ENCODE measurements around the gene CYP2F1. TPM values are rescaled to one million over a fixed set of nuclear protein-coding genes. Genes with fewer than 3 reads are reported as not detected.
"Not testable (repeated sequence)": the region's sequence is repeated elsewhere in the genome, so short reads cannot be mapped to it uniquely, and the experiment has no call there.

The CYP2F1 gene
- total and polyA plus RNA-seq, 2 of the 13 experiments (the other 11 are each of a cell fraction or from before 2014, with no cell fraction given), result not detected

- DNase-seq (ENCODE audit: low spot score), result no peak
- Histone ChIP-seq H3K36me3 (replicated peaks in 1 of 2; ENCODE audit: control insufficient read depth in 1 of 2, insufficient read depth in 2 of 2, low read length in 2 of 2) (no peaks in the 10 kb centered on the region), H4K20me1 (ENCODE audit: insufficient read depth, low read length) (no peaks in the 10 kb centered on the region), H3K4me3 (replicated peaks in 1 of 3; ENCODE audit: insufficient read depth in 1 of 3, low read depth in 2 of 3, low read length in 3 of 3) (no peak overlapping the region), H3K9me3 (ENCODE audit: low read length) (no peaks in the 10 kb centered on the region), H2AFZ (ENCODE audit: low read length) (no peak overlapping the region), H3K4me2 (ENCODE audit: low read depth, low read length) (no peak overlapping the region), H3K79me2 (ENCODE audit: insufficient read depth, low read length) (no peaks in the 10 kb centered on the region), H3K27me3 (ENCODE audit: control insufficient read depth in 1 of 2, insufficient read depth in 2 of 2, low read length in 2 of 2) (peaks cover 1 to 8% of the 10 kb centered on the region in 2 experiments; a peak in 4 of 5 replicates), H3K27ac (ENCODE audit: extremely low read length, insufficient read depth, low read length) (no peak overlapping the region), H3K4me1 (ENCODE audit: insufficient read depth, low read length) (no peaks in the 10 kb centered on the region), H3K9ac (ENCODE audit: insufficient read depth, low read depth, low read length) (no peak overlapping the region)
- no peak for ATAC-seq
- intact Hi-C loops (cut with micrococcal nuclease; ENCODE audit: unreplicated experiment) (no loop called here), in situ Hi-C loops (cut with HindIII; ENCODE audit: extremely low pct_ligation_motif_present, low pct_unique_long_range_greater_than_20kb) (loop anchor here (10.0 to 25.0 kb wide), 2 partner anchors 320 to 472 kb away; no protein-coding TSS in a partner anchor)
- CTCF ChIA-PET (ENCODE audit: low intra/inter-chr PET ratio, low total read pairs), result no interaction called here
- WGBS (ENCODE audit: low lambda C conversion rate), result 61% methylated on average over 6 of the region's 20 CpGs
- no peak for TF ChIP-seq ZNF224 (CRISPR knock-in tag; IDR thresholded peaks at IDR 0.05)
- no peak for TF ChIP-seq ZEB1 (IDR thresholded peaks at IDR 0.05; ENCODE audit: insufficient replicate concordance, low read depth)
- no peak for TF ChIP-seq MAX (IDR thresholded peaks at IDR 0.05)
- no peak for TF ChIP-seq SIN3B (IDR thresholded peaks at IDR 0.05; ENCODE audit: low read length)
- TF ChIP-seq YEATS4 (CRISPR knock-in tag; IDR thresholded peaks at IDR 0.05; ENCODE audit: borderline replicate concordance), result no peak
- TF ChIP-seq KLF16 (CRISPR knock-in tag; IDR thresholded peaks at IDR 0.05), result no peak
- TF ChIP-seq E2F2 (CRISPR knock-in tag; IDR thresholded peaks at IDR 0.05; ENCODE audit: borderline replicate concordance), result no peak
- TF ChIP-seq SATB2 (CRISPR knock-in tag; IDR thresholded peaks at IDR 0.05), result no peak
- no peak for TF ChIP-seq KDM5A (IDR thresholded peaks at IDR 0.05; ENCODE audit: borderline replicate concordance, low read length)
- no peak for TF ChIP-seq RXRA (CRISPR knock-in tag; IDR thresholded peaks at IDR 0.05)
- TF ChIP-seq THAP11 (CRISPR knock-in tag; IDR thresholded peaks at IDR 0.05), result no peak
- TF ChIP-seq ZBTB37 (CRISPR knock-in tag; IDR thresholded peaks at IDR 0.05), result no peak
- POLR2A ChIA-PET, result no interaction called here
- FAIRE-seq, result no peak
- BruUV-seq (replicated peaks), result no TSS peak
These were observed 20.4 kb downstream of the CYP2F1 start for GRCh38 chr19:41134616-41135015.

- H3K36me3 ChIP-seq (replicated peaks in 1 of 2; ENCODE audit: control insufficient read depth in 1 of 2, insufficient read depth in 2 of 2, low read length in 2 of 2); H3K27ac ChIP-seq (ENCODE audit: extremely low read length, insufficient read depth, low read length); BruUV-seq (replicated peaks); intact Hi-C loops (cut with micrococcal nuclease; ENCODE audit: unreplicated experiment); H3K9me3 ChIP-seq (ENCODE audit: low read length); H2AFZ ChIP-seq (ENCODE audit: low read length); POLR2A ChIA-PET; H3K4me1 ChIP-seq (ENCODE audit: insufficient read depth, low read length); H3K27me3 ChIP-seq (ENCODE audit: control insufficient read depth in 1 of 2, insufficient read depth in 2 of 2, low read length in 2 of 2); CTCF ChIA-PET (ENCODE audit: low intra/inter-chr PET ratio, low total read pairs); DNase-seq (ENCODE audit: low spot score); FAIRE-seq; H3K79me2 ChIP-seq (ENCODE audit: insufficient read depth, low read length); H3K9ac ChIP-seq (ENCODE audit: insufficient read depth, low read depth, low read length); H4K20me1 ChIP-seq (ENCODE audit: insufficient read depth, low read length); H3K4me3 ChIP-seq (replicated peaks in 1 of 3; ENCODE audit: insufficient read depth in 1 of 3, low read depth in 2 of 3, low read length in 3 of 3); H3K4me2 ChIP-seq (ENCODE audit: low read depth, low read length): not testable (repeated sequence)
- in situ Hi-C loops (cut with HindIII; ENCODE audit: extremely low pct_ligation_motif_present, low pct_unique_long_range_greater_than_20kb), result loop anchor here (10.0 to 25.0 kb wide), 2 partner anchors 321 to 473 kb away; no protein-coding TSS in a partner anchor
- 68% methylated on average over 40 of the region's 76 CpGs for WGBS (ENCODE audit: low lambda C conversion rate)
- ATAC-seq, result peak; percentile 42
These were observed 21.5 kb downstream of the CYP2F1 start for GRCh38 chr19:41135390-41136384.

All from HepG2 (cell line).